ENCODE results near the gene UBXN11. TPM values are rescaled to one million over a fixed set of nuclear protein-coding genes. Genes with fewer than 3 reads are reported as not detected.

Gene UBXN11
- polyA plus RNA-seq, 1 donor from 2014 or later: 18.5 TPM

DNA sequence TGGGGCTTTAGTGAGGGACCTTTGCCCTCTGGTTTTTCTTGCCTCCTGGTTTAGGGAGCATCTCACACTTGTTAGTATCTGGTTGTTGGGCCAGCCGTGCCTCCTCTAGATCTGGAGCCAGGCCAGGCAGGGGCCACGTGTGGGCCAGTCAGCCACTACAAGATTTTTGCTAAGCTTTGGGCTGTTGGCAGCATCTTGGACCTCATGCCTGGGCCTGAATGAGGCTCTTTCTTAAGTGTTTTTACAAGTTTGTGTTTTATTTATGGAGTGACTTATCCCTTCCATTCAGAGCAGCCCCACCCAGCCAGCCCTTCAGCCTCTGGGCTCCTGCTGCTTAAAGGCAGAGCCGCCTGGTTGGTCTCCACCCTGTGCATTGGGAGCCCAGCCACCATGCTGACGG lies 28.1 kb downstream of the UBXN11 start:
- Histone ChIP-seq H3K9ac (ENCODE audit: low read length) (no peak overlapping the region), H3K4me3 (ENCODE audit: low read length) (no peak overlapping the region), H3K9me3 (ENCODE audit: low read length) (no peaks in the 10 kb centered on the region), H4K20me1 (ENCODE audit: insufficient read depth) (no peaks in the 10 kb centered on the region), H3K27ac (ENCODE audit: low read length) (no peak overlapping the region), H3K4me2 (ENCODE audit: low read length) (no peak overlapping the region), H3K9me2 (ENCODE audit: insufficient read depth, low read length) (no peaks in the 10 kb centered on the region), H3K79me2 (replicated peaks; ENCODE audit: insufficient read depth, low read length) (peaks cover 5% of the 10 kb centered on the region), H2AFZ (ENCODE audit: low read depth, low read length) (no peak overlapping the region), H3K27me3 (ENCODE audit: insufficient read depth, low read depth, low read length) (no peaks in the 10 kb centered on the region), H3K36me3 (ENCODE audit: insufficient read depth, low read length) (no peaks in the 10 kb centered on the region), H3F3A (ENCODE audit: insufficient read depth, low read length, poor library complexity, severe bottlenecking) (no peaks in the 10 kb centered on the region)
- no peak for TF ChIP-seq SMC3 (conservative IDR thresholded peaks at IDR 0.05; ENCODE audit: poor library complexity)
- no peak for TF ChIP-seq TAF1 (IDR thresholded peaks at IDR 0.05; ENCODE audit: low read depth)
- no peak for TF ChIP-seq EZH2 (IDR thresholded peaks at IDR 0.05; ENCODE audit: borderline replicate concordance, insufficient read depth, low read length, poor library complexity, severe bottlenecking)
- TF ChIP-seq MXI1 (conservative IDR thresholded peaks at IDR 0.05; ENCODE audit: poor library complexity, severe bottlenecking): no peak
- no peak for TF ChIP-seq POLR2AphosphoS5 (IDR thresholded peaks at IDR 0.05)
- TF ChIP-seq REST (IDR thresholded peaks at IDR 0.05; ENCODE audit: borderline replicate concordance): no peak
- TF ChIP-seq EP300 (conservative IDR thresholded peaks at IDR 0.05; ENCODE audit: poor library complexity, severe bottlenecking): no peak
- TF ChIP-seq, protein P1, sequence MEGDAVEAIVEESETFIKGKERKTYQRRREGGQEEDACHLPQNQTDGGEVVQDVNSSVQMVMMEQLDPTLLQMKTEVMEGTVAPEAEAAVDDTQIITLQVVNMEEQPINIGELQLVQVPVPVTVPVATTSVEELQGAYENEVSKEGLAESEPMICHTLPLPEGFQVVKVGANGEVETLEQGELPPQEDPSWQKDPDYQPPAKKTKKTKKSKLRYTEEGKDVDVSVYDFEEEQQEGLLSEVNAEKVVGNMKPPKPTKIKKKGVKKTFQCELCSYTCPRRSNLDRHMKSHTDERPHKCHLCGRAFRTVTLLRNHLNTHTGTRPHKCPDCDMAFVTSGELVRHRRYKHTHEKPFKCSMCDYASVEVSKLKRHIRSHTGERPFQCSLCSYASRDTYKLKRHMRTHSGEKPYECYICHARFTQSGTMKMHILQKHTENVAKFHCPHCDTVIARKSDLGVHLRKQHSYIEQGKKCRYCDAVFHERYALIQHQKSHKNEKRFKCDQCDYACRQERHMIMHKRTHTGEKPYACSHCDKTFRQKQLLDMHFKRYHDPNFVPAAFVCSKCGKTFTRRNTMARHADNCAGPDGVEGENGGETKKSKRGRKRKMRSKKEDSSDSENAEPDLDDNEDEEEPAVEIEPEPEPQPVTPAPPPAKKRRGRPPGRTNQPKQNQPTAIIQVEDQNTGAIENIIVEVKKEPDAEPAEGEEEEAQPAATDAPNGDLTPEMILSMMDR (IDR thresholded peaks at IDR 0.05; ENCODE audit: poor library complexity, severe bottlenecking): no peak
- TF ChIP-seq RAD21 (conservative IDR thresholded peaks at IDR 0.05): no peak

- Histone ChIP-seq H3K79me2 (replicated peaks; ENCODE audit: insufficient read depth, low read length) (peaks cover 5% of the 10 kb centered on the region), H3K27ac (ENCODE audit: low read length) (no peak overlapping the region), H3K4me2 (ENCODE audit: low read length) (no peak overlapping the region), H3K9me2 (ENCODE audit: insufficient read depth, low read length) (no peaks in the 10 kb centered on the region), H3K4me3 (ENCODE audit: low read length) (no peak overlapping the region), H3K9me3 (ENCODE audit: low read length) (no peaks in the 10 kb centered on the region), H3K9ac (ENCODE audit: low read length) (no peak overlapping the region), H2AFZ (ENCODE audit: low read depth, low read length) (no peak overlapping the region), H3F3A (ENCODE audit: insufficient read depth, low read length, poor library complexity, severe bottlenecking) (no peaks in the 10 kb centered on the region), H4K20me1 (ENCODE audit: insufficient read depth) (no peaks in the 10 kb centered on the region), H3K27me3 (ENCODE audit: insufficient read depth, low read depth, low read length) (no peaks in the 10 kb centered on the region), H3K36me3 (ENCODE audit: insufficient read depth, low read length) (no peaks in the 10 kb centered on the region)
- no peak for TF ChIP-seq SMC3 (conservative IDR thresholded peaks at IDR 0.05; ENCODE audit: poor library complexity)
- TF ChIP-seq, protein P1 (IDR thresholded peaks at IDR 0.05; ENCODE audit: poor library complexity, severe bottlenecking): no peak
- no peak for TF ChIP-seq POLR2AphosphoS5 (IDR thresholded peaks at IDR 0.05)
- no peak for TF ChIP-seq EP300 (conservative IDR thresholded peaks at IDR 0.05; ENCODE audit: poor library complexity, severe bottlenecking)
- no peak for TF ChIP-seq REST (IDR thresholded peaks at IDR 0.05; ENCODE audit: borderline replicate concordance)
- TF ChIP-seq TAF1 (IDR thresholded peaks at IDR 0.05; ENCODE audit: low read depth): no peak
- no peak for TF ChIP-seq RAD21 (conservative IDR thresholded peaks at IDR 0.05)
- TF ChIP-seq MXI1 (conservative IDR thresholded peaks at IDR 0.05; ENCODE audit: poor library complexity, severe bottlenecking): no peak
- TF ChIP-seq EZH2 (IDR thresholded peaks at IDR 0.05; ENCODE audit: borderline replicate concordance, insufficient read depth, low read length, poor library complexity, severe bottlenecking): no peak
Measured at GRCh38 chr1:26277719-26278118, 28.7 kb downstream of the UBXN11 start.

Data from neural cell (in vitro differentiated cells).